Smooth muscle cell (in vitro differentiated cells): ENCODE data around the gene MTSS2. TPM values are rescaled to one million over a fixed set of nuclear protein-coding genes. Genes with fewer than 3 reads are reported as not detected.

Source experiments
- DNase-seq: peaks from one replicate; lab custom pipeline; 2025; ENCODE audit not compliant: unreplicated experiment; lab: John Stamatoyannopoulos, UW
- H2AFZ ChIP-seq: fragments of 200-600 bp; sonication (generic); 2 replicates; pipeline ENCODE4 v1.6.0; 2016; ENCODE audit warnings: antibody characterized with exemption, low read depth, mild to moderate bottlenecking
- H3F3A ChIP-seq: fragments of 200-600 bp; sonication (generic); 2 replicates; pipeline ENCODE4 v1.6.0; 2017; ENCODE audit warnings: antibody characterized with exemption, low read depth
- H3K27ac ChIP-seq: fragments of 200-600 bp; sonication (generic); 2 replicates; pipeline ENCODE4 v1.5.1; 2016; ENCODE audit warnings: low read depth, mild to moderate bottlenecking
- H3K27me3 ChIP-seq: fragments of 200-600 bp; sonication (generic); 2 replicates; pipeline ENCODE4 v1.6.1; 2016; ENCODE audit warnings: low read depth, mild to moderate bottlenecking
- H3K36me3 ChIP-seq: fragments of 200-600 bp; sonication (generic); 2 replicates; pipeline ENCODE4 v1.5.1; 2016; ENCODE audit warnings: low read depth
- H3K4me1 ChIP-seq: fragments of 200-600 bp; sonication (generic); 2 replicates; pipeline ENCODE4 v1.5.1; 2016; ENCODE audit warnings: low read depth
- H3K4me2 ChIP-seq: fragments of 200-600 bp; sonication (generic); 2 replicates; pipeline ENCODE4 v1.6.0; 2016; ENCODE audit warnings: mild to moderate bottlenecking
- H3K4me3 ChIP-seq: fragments of 200-600 bp; sonication (generic); 2 replicates; pipeline ENCODE4 v1.5.1; 2016; ENCODE audit warnings: mild to moderate bottlenecking
- H3K79me2 ChIP-seq: fragments of 200-600 bp; sonication (generic); 2 replicates; pipeline ENCODE4 v1.6.0; 2016; ENCODE audit warnings: low read depth, mild to moderate bottlenecking
- H3K9ac ChIP-seq: fragments of 200-600 bp; sonication (generic); 2 replicates; pipeline ENCODE4 v1.6.0; 2016; ENCODE audit warnings: low read depth
- H3K9me3 ChIP-seq: fragments of 200-600 bp; sonication (generic); replicated peaks from 2 replicates; pipeline ENCODE4 v1.5.1; 2016; ENCODE audit warnings: low read depth
- H4K20me1 ChIP-seq: fragments of 200-600 bp; sonication (generic); 2 replicates; pipeline ENCODE4 v1.6.0; 2016; ENCODE audit warnings: low read depth
- WGBS: methylation state at CpG from one replicate; pipeline ENCODE4 v1.1.7; 2016; ENCODE audit warnings: low lambda C conversion rate; 5-methylcytosine and 5-hydroxymethylcytosine counted together
- polyA plus RNA-seq: library from polyadenylated mRNA; unstranded; fragments of >200 nt; fragmentation: Nextera tagmentation; extraction: Ambion mirVana; gene quantifications from 2 replicates; pipeline ENCODE4 v1.2.1, GENCODE V29; 2016
- total RNA-seq: library from RNA; depleted of rRNA; stranded (reverse); fragments of >200 nt; gene quantifications from 2 replicates; pipeline ENCODE4 v1.2.3, GENCODE V29; 2014
- TF ChIP-seq, protein P1 (sequence below): fragments of 200-600 bp; sonication (generic); IDR thresholded peaks from 2 replicates; pipeline ENCODE4 v1.5.1; 2017; ENCODE audit warnings: borderline replicate concordance, mild to moderate bottlenecking, antibody characterized with exemption; ENCODE audit not compliant: insufficient read depth, poor library complexity, severe bottlenecking

MTSS2 gene
- total and polyA plus RNA-seq, 2 experiments from 2014 or later, result 4.2 to 19.5 TPM

GRCh38 chr16:70711211-70712031, 25.6 kb upstream of the MTSS2 start:
- TF ChIP-seq, protein P1, sequence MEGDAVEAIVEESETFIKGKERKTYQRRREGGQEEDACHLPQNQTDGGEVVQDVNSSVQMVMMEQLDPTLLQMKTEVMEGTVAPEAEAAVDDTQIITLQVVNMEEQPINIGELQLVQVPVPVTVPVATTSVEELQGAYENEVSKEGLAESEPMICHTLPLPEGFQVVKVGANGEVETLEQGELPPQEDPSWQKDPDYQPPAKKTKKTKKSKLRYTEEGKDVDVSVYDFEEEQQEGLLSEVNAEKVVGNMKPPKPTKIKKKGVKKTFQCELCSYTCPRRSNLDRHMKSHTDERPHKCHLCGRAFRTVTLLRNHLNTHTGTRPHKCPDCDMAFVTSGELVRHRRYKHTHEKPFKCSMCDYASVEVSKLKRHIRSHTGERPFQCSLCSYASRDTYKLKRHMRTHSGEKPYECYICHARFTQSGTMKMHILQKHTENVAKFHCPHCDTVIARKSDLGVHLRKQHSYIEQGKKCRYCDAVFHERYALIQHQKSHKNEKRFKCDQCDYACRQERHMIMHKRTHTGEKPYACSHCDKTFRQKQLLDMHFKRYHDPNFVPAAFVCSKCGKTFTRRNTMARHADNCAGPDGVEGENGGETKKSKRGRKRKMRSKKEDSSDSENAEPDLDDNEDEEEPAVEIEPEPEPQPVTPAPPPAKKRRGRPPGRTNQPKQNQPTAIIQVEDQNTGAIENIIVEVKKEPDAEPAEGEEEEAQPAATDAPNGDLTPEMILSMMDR, result no peak
- no peak overlapping the region for H3K27ac ChIP-seq
- DNase-seq, result no peak

DNA sequence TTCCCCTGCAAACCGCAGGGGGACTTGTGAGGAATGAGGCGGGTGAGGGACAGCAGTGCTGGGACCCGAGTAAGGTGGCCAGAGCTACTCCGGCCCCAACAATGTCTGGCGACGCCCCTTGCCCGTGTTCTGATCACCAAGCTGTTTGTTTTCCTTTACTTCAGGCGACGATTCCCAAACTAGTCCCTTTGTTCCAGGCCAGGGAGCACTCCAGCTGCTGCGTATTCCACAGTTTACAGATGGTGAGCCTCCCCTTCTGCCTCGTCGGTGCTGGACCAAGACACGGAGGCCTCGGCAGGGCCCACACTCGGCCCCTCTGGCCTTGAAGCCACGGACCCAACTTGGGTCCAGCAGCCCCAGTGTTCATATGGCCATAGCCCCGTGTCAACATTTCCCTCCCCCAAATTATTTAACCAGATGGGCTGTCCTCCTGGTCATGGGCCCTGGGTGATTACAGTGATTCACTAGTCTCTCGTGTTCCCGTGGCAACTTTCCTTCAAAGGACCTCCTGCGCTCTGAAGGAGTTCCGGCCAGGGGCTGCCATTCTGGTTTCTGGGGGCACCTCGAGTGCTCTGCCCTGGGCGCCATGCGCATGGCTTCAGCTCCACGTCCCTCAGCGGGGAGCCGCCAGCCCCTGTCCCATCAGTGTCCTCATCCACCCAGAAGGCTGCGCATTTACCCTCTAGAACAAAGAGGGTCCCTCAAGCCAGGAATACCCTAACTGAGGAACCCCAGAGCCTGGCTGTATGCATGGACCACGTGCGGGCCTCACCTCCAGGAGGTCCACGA, 24.8 kb upstream of the MTSS2 start:
- peaks cover 23% of the 10 kb centered on the region for H3K4me1 ChIP-seq
- TF ChIP-seq, protein P1, result no peak
- H3K27ac ChIP-seq, result no peak overlapping the region
- no peak overlapping the region for H3K4me2 ChIP-seq
- no peak for DNase-seq
- H3K4me3 ChIP-seq, result no peak overlapping the region
- H3K27me3 ChIP-seq, result no peaks in the 10 kb centered on the region
- no peak overlapping the region for H2AFZ ChIP-seq
- H3K9ac ChIP-seq, result no peak overlapping the region
- no peaks in the 10 kb centered on the region for H3F3A ChIP-seq
- no peaks in the 10 kb centered on the region for H4K20me1 ChIP-seq
- no peaks in the 10 kb centered on the region for H3K9me3 ChIP-seq
- no peaks in the 10 kb centered on the region for H3K79me2 ChIP-seq
- no peaks in the 10 kb centered on the region for H3K36me3 ChIP-seq
- WGBS, result 97% methylated on average over 31 of the region's 31 CpGs

More at GRCh38 chr16:70711211-70712031, 25.6 kb upstream of the MTSS2 start:
- no peak overlapping the region for H2AFZ ChIP-seq
- H3K27me3 ChIP-seq, result no peaks in the 10 kb centered on the region
- no peaks in the 10 kb centered on the region for H3K79me2 ChIP-seq
- peak overlapping the region; percentile 15 for H3K4me2 ChIP-seq
- peak overlapping the region; percentile 1 for H3K9ac ChIP-seq
- H3K36me3 ChIP-seq, result no peaks in the 10 kb centered on the region
- H3F3A ChIP-seq, result no peaks in the 10 kb centered on the region
- no peaks in the 10 kb centered on the region for H4K20me1 ChIP-seq
- WGBS, result 56% methylated on average over 14 of the region's 14 CpGs
- H3K9me3 ChIP-seq, result no peaks in the 10 kb centered on the region
- no peak overlapping the region for H3K4me3 ChIP-seq
- peaks cover 25% of the 10 kb centered on the region for H3K4me1 ChIP-seq

DNA sequence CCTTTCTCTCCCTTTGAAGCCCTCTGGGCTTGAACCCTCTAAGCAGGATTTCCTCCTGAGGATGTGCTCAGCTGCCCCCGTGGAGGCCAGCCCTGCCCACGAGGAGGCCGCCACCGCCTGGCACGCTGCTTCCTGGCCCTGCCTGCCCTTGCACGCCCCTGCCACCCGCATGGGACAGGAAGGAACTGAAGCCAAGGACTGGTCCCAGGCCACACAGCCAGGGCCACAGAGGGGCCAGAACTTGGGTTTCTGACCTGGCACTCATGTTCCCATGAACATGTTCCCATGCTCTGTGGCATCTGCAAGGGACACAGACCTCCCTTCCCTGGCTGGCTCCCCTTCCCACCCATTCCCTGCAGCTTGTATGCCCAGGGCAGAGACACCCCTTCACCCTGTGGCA, 24.1 kb upstream of the MTSS2 start:
- Histone ChIP-seq H3K9ac (no peak overlapping the region), H3K9me3 (no peaks in the 10 kb centered on the region), H3K4me1 (peaks cover 16% of the 10 kb centered on the region), H3K27ac (no peak overlapping the region), H3K36me3 (no peaks in the 10 kb centered on the region), H3K4me2 (no peak overlapping the region), H2AFZ (no peak overlapping the region), H3K79me2 (no peaks in the 10 kb centered on the region), H3K27me3 (no peaks in the 10 kb centered on the region), H4K20me1 (no peaks in the 10 kb centered on the region), H3F3A (no peaks in the 10 kb centered on the region), H3K4me3 (no peak overlapping the region)
- DNase-seq, result no peak
- WGBS, result 100% methylated on average over 7 of the region's 7 CpGs
- TF ChIP-seq, protein P1, result no peak
